Activated naive CD8-positive, alpha-beta T cell treated with anti-CD3 and anti-CD28 coated beads for 36 hours (primary cell): ENCODE data around the gene DUSP1. TPM values are rescaled to one million over a fixed set of nuclear protein-coding genes. Genes with fewer than 3 reads are reported as not detected.

Source experiments
- DNase-seq: peaks from one replicate; pipeline ENCODE4 v3.0.0; 2021
- H3K27ac Mint-ChIP-seq: one replicate; pipeline ENCODE4 v1.8.0; 2022; ENCODE audit warnings: mild to moderate bottlenecking, moderate library complexity, mixed read lengths
- H3K27me3 Mint-ChIP-seq: one replicate; pipeline ENCODE4 v1.8.0; 2022; ENCODE audit warnings: mild to moderate bottlenecking, mixed read lengths
- H3K36me3 Mint-ChIP-seq: one replicate; pipeline ENCODE4 v1.8.0; 2021; ENCODE audit warnings: mild to moderate bottlenecking, mixed read lengths
- H3K4me1 Mint-ChIP-seq: one replicate; pipeline ENCODE4 v1.8.0; 2021; ENCODE audit warnings: mixed read lengths
- H3K4me3 Mint-ChIP-seq: one replicate; pipeline ENCODE4 v1.8.0; 2022; ENCODE audit warnings: mild to moderate bottlenecking, moderate library complexity, mixed read lengths
- H3K9me3 Mint-ChIP-seq: one replicate; pipeline ENCODE4 v1.8.0; 2022; ENCODE audit warnings: mixed read lengths
- total RNA-seq, 2 experiments: library from RNA; stranded (reverse); gene quantifications; one replicate each; pipeline ENCODE4 v1.2.3, GENCODE V29; 2021

DUSP1 gene
- total RNA-seq, 2 experiments from 2014 or later = 8.7 to 8.9 TPM

DNA sequence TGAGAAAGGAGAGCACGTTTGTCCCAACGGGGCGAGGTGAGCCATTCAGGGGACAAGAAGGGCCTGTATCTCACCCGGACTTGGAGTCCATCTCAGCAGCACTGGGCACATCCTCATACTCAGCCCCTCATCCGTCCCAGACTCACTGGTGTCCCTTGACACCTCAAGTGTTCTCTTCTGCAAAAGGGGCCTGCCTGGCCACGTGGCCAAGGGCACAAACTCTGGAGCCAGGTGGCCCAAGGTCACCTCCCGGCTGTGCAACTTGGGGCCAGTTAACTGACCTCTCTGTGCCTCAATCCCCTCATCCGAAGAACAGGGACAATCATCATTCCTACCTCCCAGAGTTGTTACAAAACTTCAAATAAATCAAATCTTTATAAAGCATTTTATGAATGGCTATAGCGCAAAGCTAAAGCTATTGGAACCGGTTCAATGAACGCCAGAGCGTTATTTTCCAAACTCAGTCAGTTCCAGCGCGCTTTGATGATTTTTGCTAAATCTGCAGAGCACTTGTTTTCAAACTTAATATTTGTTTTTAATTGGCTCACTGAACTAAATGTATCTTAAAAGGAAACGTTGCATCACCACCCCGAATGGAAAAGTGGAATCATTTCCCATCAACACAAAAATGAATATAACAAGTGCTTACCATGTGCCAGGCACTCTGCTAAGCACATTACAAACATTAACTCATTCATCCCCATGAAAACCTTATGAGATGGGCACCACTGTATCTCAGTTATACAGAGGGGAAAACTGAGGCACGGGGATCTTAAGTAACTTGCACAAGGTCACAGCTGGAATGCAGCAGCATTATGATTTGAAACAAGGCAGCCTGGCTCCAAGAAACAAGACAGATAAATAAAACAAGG is 49.3 kb downstream of the DUSP1 start:
- no peak for DNase-seq
- no peaks in the 10 kb centered on the region for H3K36me3 Mint-ChIP-seq
- H3K27ac Mint-ChIP-seq = no peak overlapping the region
- H3K27me3 Mint-ChIP-seq = no peaks in the 10 kb centered on the region
- H3K9me3 Mint-ChIP-seq = no peaks in the 10 kb centered on the region
- H3K4me3 Mint-ChIP-seq = no peak overlapping the region
- H3K4me1 Mint-ChIP-seq = peaks cover 4% of the 10 kb centered on the region

DNA sequence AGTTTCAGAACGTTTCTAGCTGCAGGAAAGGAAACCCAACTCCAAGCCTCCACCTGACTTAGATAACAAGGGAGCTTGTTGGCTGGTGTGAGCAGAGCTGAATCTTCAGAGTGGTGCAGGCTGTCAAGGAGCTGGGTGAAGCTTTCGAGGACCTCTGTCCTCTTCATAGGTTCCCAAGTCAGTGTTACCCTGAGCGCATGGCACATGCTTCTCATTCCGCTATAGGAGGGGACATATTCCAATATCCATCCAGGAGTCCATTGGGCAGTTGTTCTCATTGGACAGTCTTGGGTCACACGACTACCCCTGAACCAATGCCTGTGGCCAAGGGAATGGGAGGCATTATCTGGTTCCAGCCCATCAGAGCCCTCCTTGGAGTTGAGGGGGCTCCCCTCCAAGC is 50.3 kb downstream of the DUSP1 start:
- no peak overlapping the region for H3K4me3 Mint-ChIP-seq
- H3K27ac Mint-ChIP-seq = no peak overlapping the region
- no peak for DNase-seq
- no peaks in the 10 kb centered on the region for H3K9me3 Mint-ChIP-seq
- H3K36me3 Mint-ChIP-seq = no peaks in the 10 kb centered on the region
- H3K27me3 Mint-ChIP-seq = no peaks in the 10 kb centered on the region
- peaks cover 4% of the 10 kb centered on the region for H3K4me1 Mint-ChIP-seq

DNA sequence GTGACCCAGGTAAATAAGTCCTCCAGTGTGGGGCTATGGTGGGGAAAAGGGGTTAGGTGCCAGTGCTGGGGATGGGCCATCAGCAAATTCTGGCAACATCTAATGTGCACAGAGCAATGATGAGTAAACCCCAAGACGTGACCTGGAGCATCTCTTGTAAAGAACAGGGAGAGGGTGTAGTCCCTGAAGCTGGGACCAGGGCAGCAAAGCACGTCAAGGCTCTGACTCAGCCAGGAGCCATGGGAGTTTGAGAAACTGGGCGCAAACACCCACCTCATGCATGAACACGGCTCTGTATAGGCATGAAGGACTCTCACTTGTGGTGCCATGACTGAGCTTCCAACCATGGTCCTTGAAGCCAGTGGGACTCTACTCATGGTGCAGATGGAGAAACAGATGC is 51.8 kb downstream of the DUSP1 start:
- DNase-seq = no peak
- Mint-ChIP-seq H3K4me1 (peaks cover 7% of the 10 kb centered on the region), H3K27me3 (no peaks in the 10 kb centered on the region), H3K36me3 (no peaks in the 10 kb centered on the region), H3K9me3 (no peaks in the 10 kb centered on the region), H3K27ac (no peak overlapping the region), H3K4me3 (no peak overlapping the region)

DNA sequence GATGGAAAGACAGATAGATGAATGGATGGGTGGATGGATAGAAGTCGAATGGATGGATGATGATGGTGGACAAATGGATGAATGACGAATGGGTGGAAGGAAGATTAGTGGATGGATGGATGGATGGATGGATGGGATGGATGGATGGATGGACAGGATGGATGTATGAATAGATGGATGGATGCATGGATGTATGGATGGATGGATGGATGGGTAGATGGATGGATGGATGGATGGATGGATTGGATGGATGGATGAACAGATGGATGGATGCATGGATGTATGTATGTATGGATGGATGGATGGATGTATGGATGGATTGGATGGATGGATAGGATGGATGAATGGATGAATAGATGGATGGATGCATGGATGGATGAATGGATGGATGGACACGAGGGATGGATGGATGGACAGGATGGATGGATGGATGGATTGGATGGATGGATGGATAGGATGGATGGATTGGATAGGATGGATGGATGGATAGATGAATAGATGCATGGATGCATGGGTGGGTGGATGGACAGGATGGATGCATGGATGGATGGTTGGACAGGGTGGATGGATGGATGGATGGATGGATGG is 52.4 kb downstream of the DUSP1 start:
- Mint-ChIP-seq H3K4me1 (peaks cover 7% of the 10 kb centered on the region), H3K27me3 (no peaks in the 10 kb centered on the region), H3K9me3 (no peaks in the 10 kb centered on the region), H3K27ac (no peak overlapping the region), H3K36me3 (no peaks in the 10 kb centered on the region), H3K4me3 (no peak overlapping the region)
- DNase-seq = no peak

Other genes with a start within 250 kb of the DUSP1 start
- under 1 TPM; 0.10 TPM for gene NEURL1B, start 129.9 kb downstream of the DUSP1 start, total RNA-seq
- 10 to 100 TPM; 45.9 to 46.9 TPM for gene ERGIC1, start 63.1 kb upstream of the DUSP1 start, total RNA-seq
- gene RPL26L1, start 188.2 kb upstream of the DUSP1 start, total RNA-seq = 100 to 1,000 TPM in 1 of 2 experiments, 10 to 100 TPM in 1; 96.4 to 101 TPM
- gene ATP6V0E1, start 212.6 kb upstream of the DUSP1 start, total RNA-seq = 100 to 1,000 TPM; 118 to 121 TPM